AG04449 (cell line): ENCODE data around the gene MORN3.

Experiments
- CTCF ChIA-PET: fragments of 350-600 bp; formaldehyde crosslinking; extraction: SDS; loops from one replicate; lab custom pipeline; 2021; ENCODE audit warnings: antibody characterized with exemption; lab: Yijun Ruan, JAX
- POLR2A ChIA-PET: fragments of 400-600, 350-600 bp; formaldehyde crosslinking; extraction: SDS; loops from one replicate; lab custom pipeline; 2020; ENCODE audit warnings: antibody characterized with exemption, inconsistent platforms; lab: Yijun Ruan, JAX
- DNase-seq: peaks from one replicate; pipeline ENCODE4 v3.0.0-alpha.2; 2010; ENCODE audit warnings: low read depth, low spot score
- H3K4me3 ChIP-seq: 2 replicates; pipeline ENCODE4 v1.5.1; 2011; ENCODE audit warnings: low read depth, mild to moderate bottlenecking, control low read depth, low read length
- CTCF ChIP-seq: IDR thresholded peaks from one replicate; pipeline ENCODE4 v1.5.1; 2011; ENCODE audit warnings: mild to moderate bottlenecking, moderate library complexity, low read length, control low read depth, inconsistent platforms; ENCODE audit not compliant: insufficient read depth; ENCODE audit errors: missing control alignments

The MORN3 gene

GRCh38 chr12:121657305-121658008 lies 12.0 kb downstream of the MORN3 start:
- ChIA-PET CTCF (interaction anchor here (0.6 to 1.8 kb wide), 11 partner anchors 10 to 160 kb away, joined by 3 to 10 read pairs (median 4); partner anchors contain the start of gene MORN3), POLR2A (interaction anchor here (0.5 to 0.9 kb wide), 2 partner anchors 31 to 105 kb away, joined by 3 to 4 read pairs; partner anchors contain the start of gene ORAI1)
- no peak for DNase-seq
- H3K4me3 ChIP-seq: no peak overlapping the region
- TF ChIP-seq CTCF: no peak

GRCh38 chr12:121656122-121656521 lies 13.3 kb downstream of the MORN3 start:
- no peak overlapping the region for H3K4me3 ChIP-seq
- TF ChIP-seq CTCF: no peak
- DNase-seq: no peak
- CTCF ChIA-PET: interaction anchor here (1.0 to 3.6 kb wide), 4 partner anchors 12 to 159 kb away, joined by 3 to 13 read pairs (median 4); no protein-coding TSS in a partner anchor
- POLR2A ChIA-PET: no interaction called here

- CTCF ChIA-PET: interaction anchor here (3.6 kb wide), 1 partner anchor 14 kb away, joined by 13 read pairs; no protein-coding TSS in a partner anchor
- no peak for DNase-seq
- TF ChIP-seq CTCF: no peak
- H3K4me3 ChIP-seq: no peak overlapping the region
- POLR2A ChIA-PET: no interaction called here
Observed at GRCh38 chr12:121653999-121654398, 15.5 kb downstream of the MORN3 start.

GRCh38 chr12:121652767-121653497 lies 16.5 kb downstream of the MORN3 start:
- ChIA-PET POLR2A (no interaction called here), CTCF (interaction anchor here (1.0 to 3.6 kb wide), 4 partner anchors 15 to 175 kb away, joined by 3 to 13 read pairs (median 4); partner anchors contain the start of gene ORAI1)
- TF ChIP-seq CTCF: no peak
- no peak overlapping the region for H3K4me3 ChIP-seq
- no peak for DNase-seq

GRCh38 chr12:121651320-121651719 lies 18.1 kb downstream of the MORN3 start:
- DNase-seq: no peak
- ChIA-PET POLR2A (no interaction called here), CTCF (interaction anchor here (0.7 to 1.5 kb wide), 4 partner anchors 10 to 157 kb away, joined by 3 to 6 read pairs (median 3); partner anchors contain the start of gene ORAI1)
- H3K4me3 ChIP-seq: no peak overlapping the region
- TF ChIP-seq CTCF: no peak
